H9 (cell line): ENCODE data around the gene RSPH9. TPM values are rescaled to one million over a fixed set of nuclear protein-coding genes. Genes with fewer than 3 reads are reported as not detected.

Source experiments
- DNase-seq: peaks from one replicate; pipeline ENCODE4 v3.0.0-alpha.2; 2017
- H2AFZ ChIP-seq: one replicate; pipeline ENCODE4 v1.6.1; 2013; ENCODE audit warnings: mild to moderate bottlenecking, low read length, control low read depth, moderate library complexity
- H2AK5ac ChIP-seq: 2 replicates; pipeline ENCODE4 v1.6.1; 2013; ENCODE audit warnings: low read length, control low read depth, mixed read lengths; ENCODE audit not compliant: insufficient read length
- H2BK120ac ChIP-seq: one replicate; pipeline ENCODE4 v1.6.1; 2013; ENCODE audit warnings: low read depth, mild to moderate bottlenecking, low read length, control low read depth, inconsistent platforms; ENCODE audit not compliant: poor library complexity, severe bottlenecking
- H2BK12ac ChIP-seq: 2 replicates; pipeline ENCODE4 v1.6.1; 2013; ENCODE audit warnings: low read length, control low read depth, mixed read lengths, low read depth; ENCODE audit not compliant: insufficient read length
- H2BK15ac ChIP-seq: 2 replicates; pipeline ENCODE4 v1.6.1; 2013; ENCODE audit warnings: low read depth, low read length, control low read depth
- H2BK20ac ChIP-seq: one replicate; pipeline ENCODE4 v1.6.1; 2013; ENCODE audit warnings: low read depth, mild to moderate bottlenecking, low read length, control low read depth, inconsistent platforms; ENCODE audit not compliant: poor library complexity, severe bottlenecking
- H2BK5ac ChIP-seq: 2 replicates; pipeline ENCODE4 v1.6.1; 2013; ENCODE audit warnings: low read length, control low read depth, mixed read lengths; ENCODE audit not compliant: insufficient read length
- H3K14ac ChIP-seq: 2 replicates; pipeline ENCODE4 v1.6.1; 2013; ENCODE audit warnings: low read length, control low read depth; ENCODE audit not compliant: insufficient read depth
- H3K18ac ChIP-seq: 2 replicates; pipeline ENCODE4 v1.6.1; 2013; ENCODE audit warnings: low read depth, mild to moderate bottlenecking, mixed read lengths, low read length, control low read depth; ENCODE audit not compliant: insufficient read length
- H3K23ac ChIP-seq: 2 replicates; pipeline ENCODE4 v1.6.1; 2013; ENCODE audit warnings: low read length, control low read depth, mixed read lengths, low read depth; ENCODE audit not compliant: insufficient read length
- H3K23me2 ChIP-seq: 2 replicates; pipeline ENCODE4 v1.6.1; 2013; ENCODE audit warnings: low read depth, mild to moderate bottlenecking, mixed read lengths, low read length, control low read depth; ENCODE audit not compliant: insufficient read length, poor library complexity, severe bottlenecking
- H3K27ac ChIP-seq: 2 replicates; pipeline ENCODE4 v1.5.1; 2013; ENCODE audit warnings: low read length, control low read depth, mixed read lengths, low read depth; ENCODE audit not compliant: insufficient read length
- H3K27me3 ChIP-seq: 2 replicates; pipeline ENCODE4 v1.6.1; 2013; ENCODE audit warnings: low read length, control low read depth, inconsistent platforms; ENCODE audit not compliant: insufficient read depth
- H3K4ac ChIP-seq: 2 replicates; pipeline ENCODE4 v1.6.1; 2013; ENCODE audit warnings: low read depth, mild to moderate bottlenecking, control low read depth, inconsistent platforms, low read length, moderate library complexity
- H3K4me1 ChIP-seq: 2 replicates; pipeline ENCODE4 v1.6.1; 2013; ENCODE audit warnings: low read length, control low read depth, inconsistent platforms; ENCODE audit not compliant: insufficient read depth
- H3K4me2 ChIP-seq: 2 replicates; pipeline ENCODE4 v1.6.1; 2013; ENCODE audit warnings: low read length, control low read depth, mixed read lengths; ENCODE audit not compliant: insufficient read length, insufficient read depth
- H3K56ac ChIP-seq: 2 replicates; pipeline ENCODE4 v1.6.1; 2013; ENCODE audit warnings: low read depth, mild to moderate bottlenecking, mixed read lengths, low read length, control low read depth; ENCODE audit not compliant: insufficient read length
- H3K79me1 ChIP-seq: 2 replicates; pipeline ENCODE4 v1.6.1; 2013; ENCODE audit warnings: low read depth, mild to moderate bottlenecking, moderate library complexity, low read length, control low read depth, inconsistent platforms; ENCODE audit not compliant: insufficient read depth, poor library complexity, severe bottlenecking
- H3K79me2 ChIP-seq: 2 replicates; pipeline ENCODE4 v1.6.1; 2013; ENCODE audit warnings: low read length, control low read depth, inconsistent platforms; ENCODE audit not compliant: insufficient read depth
- H3K9ac ChIP-seq: 2 replicates; pipeline ENCODE4 v1.6.1; 2013; ENCODE audit warnings: low read length, control low read depth, mixed read lengths; ENCODE audit not compliant: insufficient read length; ENCODE audit errors: extremely low read depth
- H3K9me3 ChIP-seq: one replicate; pipeline ENCODE4 v1.6.1; 2013; ENCODE audit warnings: low read depth, low read length, inconsistent platforms; ENCODE audit not compliant: control insufficient read depth
- H3T11ph ChIP-seq: one replicate; pipeline ENCODE4 v1.6.1; 2013; ENCODE audit warnings: mild to moderate bottlenecking, low read length, control low read depth, inconsistent platforms
- H4K20me1 ChIP-seq: one replicate; pipeline ENCODE4 v1.6.1; 2013; ENCODE audit not compliant: control insufficient read depth, insufficient read length, insufficient read depth
- H4K5ac ChIP-seq: 2 replicates; pipeline ENCODE4 v1.6.1; 2013; ENCODE audit warnings: low read depth, mild to moderate bottlenecking, mixed read lengths, low read length, control low read depth; ENCODE audit not compliant: insufficient read length
- H4K8ac ChIP-seq: replicated peaks from 2 replicates; pipeline ENCODE4 v1.6.1; 2013; ENCODE audit warnings: low read length, control low read depth, mixed read lengths, low read depth; ENCODE audit not compliant: insufficient read length
- H4K91ac ChIP-seq: 2 replicates; pipeline ENCODE4 v1.6.1; 2013; ENCODE audit warnings: low read depth, mild to moderate bottlenecking, moderate library complexity, mixed read lengths, low read length, control low read depth; ENCODE audit not compliant: insufficient read length
- H3K27ac Mint-ChIP-seq, 3 experiments: 2 replicates in 2 of 3; 3 replicates in 1 of 3; pipeline ENCODE4 v1.8.0; 2020 to 2021; ENCODE audit warnings: mixed read lengths in 3 of 3, mild to moderate bottlenecking in 1 of 3, moderate library complexity in 1 of 3
- H3K27me3 Mint-ChIP-seq: 2 replicates; pipeline ENCODE4 v1.8.0; 2021; ENCODE audit warnings: low read depth, mild to moderate bottlenecking, moderate library complexity, mixed read lengths
- H3K36me3 Mint-ChIP-seq, 3 experiments: 2 replicates in 2 of 3; 3 replicates in 1 of 3; pipeline ENCODE4 v1.8.0; 2020 to 2021; ENCODE audit warnings: low read depth in 3 of 3, mixed read lengths in 3 of 3; ENCODE audit not compliant: insufficient read depth in 1 of 3
- H3K4me1 Mint-ChIP-seq, 2 experiments: 2 replicates each; pipeline ENCODE4 v1.8.0; 2020; ENCODE audit warnings: mixed read lengths in 2 of 2
- H3K4me3 Mint-ChIP-seq, 2 experiments: 2 replicates in 1 of 2; 3 replicates in 1 of 2; pipeline ENCODE4 v1.8.0; 2020 to 2021; ENCODE audit warnings: mild to moderate bottlenecking in 2 of 2, mixed read lengths in 2 of 2, moderate library complexity in 1 of 2
- H3K9me3 Mint-ChIP-seq, 2 experiments: 2 replicates in 1 of 2; 3 replicates in 1 of 2; pipeline ENCODE4 v1.8.0; 2020; ENCODE audit warnings: mild to moderate bottlenecking in 2 of 2, mixed read lengths in 2 of 2, moderate library complexity in 1 of 2
- CTCF ChIP-seq: fragments of 200-600 bp; sonication (generic); conservative IDR thresholded peaks from 3 replicates; pipeline ENCODE4 v1.8.0; 2021; ENCODE audit warnings: antibody characterized with exemption, mild to moderate bottlenecking
- WGBS: extraction: QIAGEN DNeasy Blood & Tissue Kit; methylation state at CpG from one replicate; pipeline ENCODE4 v1.1.7; 2013; ENCODE audit warnings: missing lambda C conversion rate, low lambda C conversion rate, mixed read lengths; ENCODE audit not compliant: insufficient read length; ENCODE audit errors: extremely low coverage; 5-methylcytosine and 5-hydroxymethylcytosine counted together
- total RNA-seq: library from RNA; stranded (reverse); gene quantifications from 2 replicates; pipeline ENCODE4 v1.2.1, GENCODE V29; 2021

The RSPH9 gene
- total RNA-seq, 1 experiment from 2014 or later: 0.39 TPM

- no peak overlapping the region for H2BK120ac ChIP-seq
- H3K4ac ChIP-seq: no peak overlapping the region
- no peak overlapping the region for H3K14ac ChIP-seq
- no peaks in the 10 kb centered on the region for H4K20me1 ChIP-seq
- H3K79me1 ChIP-seq: no peaks in the 10 kb centered on the region
- H2BK15ac ChIP-seq: no peak overlapping the region
- no peak for DNase-seq
- TF ChIP-seq CTCF: no peak
- Mint-ChIP-seq H3K36me3 (peaks cover 0 to 2% (median 0%) of the 10 kb centered on the region in 3 experiments; a peak in 1 of 7 replicates), H3K27ac (no peak overlapping the region), H3K4me3 (no peak overlapping the region), H3K27me3 (no peaks in the 10 kb centered on the region; the same call in none of the 2 replicates), H3K9me3 (no peaks in the 10 kb centered on the region), H3K4me1 (peaks cover 17 to 18% of the 10 kb centered on the region in 2 experiments)
- no peak overlapping the region for H2BK12ac ChIP-seq
- no peak overlapping the region for H3K4me2 ChIP-seq
- no peak overlapping the region for H2BK20ac ChIP-seq
- no peaks in the 10 kb centered on the region for H3K27me3 ChIP-seq
- H3K9ac ChIP-seq: no peak overlapping the region
- no peak overlapping the region for H4K8ac ChIP-seq
- no peak overlapping the region for H4K5ac ChIP-seq
- H3K4me1 ChIP-seq: no peaks in the 10 kb centered on the region
- H3K79me2 ChIP-seq: no peaks in the 10 kb centered on the region
- no CpG with 5 or more reads among the region's 3 CpGs for WGBS
- H3K18ac ChIP-seq: no peak overlapping the region
- H2AFZ ChIP-seq: no peak overlapping the region
- H2AK5ac ChIP-seq: no peak overlapping the region
- no peak overlapping the region for H3K23ac ChIP-seq
- H3K9me3 ChIP-seq: no peaks in the 10 kb centered on the region
- H3T11ph ChIP-seq: no peak overlapping the region
- H4K91ac ChIP-seq: no peak overlapping the region
- no peak overlapping the region for H3K56ac ChIP-seq
- no peak overlapping the region for H2BK5ac ChIP-seq
- no peaks in the 10 kb centered on the region for H3K23me2 ChIP-seq
- H3K27ac ChIP-seq: no peak overlapping the region
Measured at GRCh38 chr6:43647613-43648012, 2.8 kb downstream of the RSPH9 start.
